ENCODE data around the gene EOGT.

DNA sequence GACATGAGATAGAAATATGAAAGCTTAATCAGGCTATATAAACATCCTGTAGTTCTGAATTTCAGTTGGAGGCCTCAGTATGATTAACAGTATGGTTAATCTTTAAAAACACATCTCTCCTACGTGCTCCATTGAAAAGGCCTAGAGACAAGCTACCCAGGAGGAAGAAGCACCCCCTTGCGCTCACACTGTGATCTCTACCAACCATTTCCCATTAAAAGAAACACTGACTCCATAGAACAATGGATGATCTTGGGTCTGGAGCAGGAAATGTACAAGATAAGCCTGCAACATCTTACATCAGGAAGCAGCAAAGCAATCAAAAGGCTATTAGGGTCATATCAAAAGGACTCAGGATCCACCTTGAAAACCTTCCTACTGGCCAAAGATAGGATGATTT, 3.4 kb upstream of the EOGT start:
- TF ChIP-seq, protein P1, sequence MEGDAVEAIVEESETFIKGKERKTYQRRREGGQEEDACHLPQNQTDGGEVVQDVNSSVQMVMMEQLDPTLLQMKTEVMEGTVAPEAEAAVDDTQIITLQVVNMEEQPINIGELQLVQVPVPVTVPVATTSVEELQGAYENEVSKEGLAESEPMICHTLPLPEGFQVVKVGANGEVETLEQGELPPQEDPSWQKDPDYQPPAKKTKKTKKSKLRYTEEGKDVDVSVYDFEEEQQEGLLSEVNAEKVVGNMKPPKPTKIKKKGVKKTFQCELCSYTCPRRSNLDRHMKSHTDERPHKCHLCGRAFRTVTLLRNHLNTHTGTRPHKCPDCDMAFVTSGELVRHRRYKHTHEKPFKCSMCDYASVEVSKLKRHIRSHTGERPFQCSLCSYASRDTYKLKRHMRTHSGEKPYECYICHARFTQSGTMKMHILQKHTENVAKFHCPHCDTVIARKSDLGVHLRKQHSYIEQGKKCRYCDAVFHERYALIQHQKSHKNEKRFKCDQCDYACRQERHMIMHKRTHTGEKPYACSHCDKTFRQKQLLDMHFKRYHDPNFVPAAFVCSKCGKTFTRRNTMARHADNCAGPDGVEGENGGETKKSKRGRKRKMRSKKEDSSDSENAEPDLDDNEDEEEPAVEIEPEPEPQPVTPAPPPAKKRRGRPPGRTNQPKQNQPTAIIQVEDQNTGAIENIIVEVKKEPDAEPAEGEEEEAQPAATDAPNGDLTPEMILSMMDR (IDR thresholded peaks at IDR 0.05), result no peak
- TF ChIP-seq POLR2A (IDR thresholded peaks at IDR 0.05), result no peak
- TF ChIP-seq POLR2AphosphoS5 (IDR thresholded peaks at IDR 0.05; ENCODE audit: insufficient read depth in 1 of 2, low read depth in 1 of 2), result no peak

All from vagina (tissue), 2 donors.